T-helper 1 cell treated with Interleukin-12 subunit alpha and Interleukin-12 subunit beta and Interleukin-4 antibody, amounts not matched to agents 30 μg/mL and 1 μg/mL, for 36 hours (primary cell): ENCODE measurements around the gene SFXN4.
A peak's percentile ranks its signal among the peaks of the same experiment; 100 is the strongest.
"Not testable (repeated sequence)": the region's sequence is repeated elsewhere in the genome, so short reads cannot be mapped to it uniquely, and the experiment has no call there.

Experiments used
- H3K27ac Mint-ChIP-seq: one replicate; pipeline ENCODE4 v1.8.0; 2021; ENCODE audit warnings: mild to moderate bottlenecking, mixed read lengths
- H3K27me3 Mint-ChIP-seq: one replicate; pipeline ENCODE4 v1.8.0; 2021; ENCODE audit warnings: low read depth, mixed read lengths
- H3K36me3 Mint-ChIP-seq: one replicate; pipeline ENCODE4 v1.8.0; 2021; ENCODE audit warnings: low read depth, mixed read lengths
- H3K4me1 Mint-ChIP-seq: one replicate; pipeline ENCODE4 v1.8.0; 2021; ENCODE audit warnings: low read depth, mixed read lengths
- H3K4me3 Mint-ChIP-seq: one replicate; pipeline ENCODE4 v1.8.0; 2021; ENCODE audit warnings: mild to moderate bottlenecking, moderate library complexity, mixed read lengths
- H3K9me3 Mint-ChIP-seq: one replicate; pipeline ENCODE4 v1.8.0; 2021; ENCODE audit warnings: mixed read lengths

SFXN4 gene

DNA sequence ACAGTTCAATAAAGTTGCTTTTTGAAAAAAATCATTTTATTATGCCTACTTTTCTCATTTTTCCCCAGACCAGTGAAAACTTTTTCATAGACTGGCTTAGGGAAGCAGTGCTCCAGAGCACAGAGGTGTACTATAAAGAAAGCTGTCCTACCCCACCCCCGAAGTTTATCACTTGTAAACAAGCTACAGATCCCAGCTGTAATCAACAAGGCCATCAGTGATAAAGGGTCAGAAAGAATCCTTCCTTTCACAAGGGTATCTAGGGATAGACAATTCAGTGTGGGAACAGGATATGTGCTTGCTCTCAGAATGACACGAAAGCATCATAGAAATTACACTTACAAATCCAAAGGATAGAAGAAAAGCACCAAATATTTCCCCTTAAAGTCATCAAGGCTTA is 8.6 kb upstream of the SFXN4 start:
- Mint-ChIP-seq H3K4me1 (peaks cover 30% of the 10 kb centered on the region), H3K27ac (no peak overlapping the region), H3K36me3 (peaks cover 46% of the 10 kb centered on the region), H3K27me3 (no peaks in the 10 kb centered on the region), H3K9me3 (no peaks in the 10 kb centered on the region), H3K4me3 (no peak overlapping the region)

GRCh38 chr10:119167041-119167440 is 1.5 kb upstream of the SFXN4 start:
- H3K9me3 Mint-ChIP-seq, result no peaks in the 10 kb centered on the region
- peaks cover 28% of the 10 kb centered on the region for H3K4me1 Mint-ChIP-seq
- H3K4me3 Mint-ChIP-seq, result peak overlapping the region; percentile 86
- H3K36me3 Mint-ChIP-seq, result peaks cover 40% of the 10 kb centered on the region
- H3K27me3 Mint-ChIP-seq, result no peaks in the 10 kb centered on the region
- peak overlapping the region; percentile 95 for H3K27ac Mint-ChIP-seq

DNA sequence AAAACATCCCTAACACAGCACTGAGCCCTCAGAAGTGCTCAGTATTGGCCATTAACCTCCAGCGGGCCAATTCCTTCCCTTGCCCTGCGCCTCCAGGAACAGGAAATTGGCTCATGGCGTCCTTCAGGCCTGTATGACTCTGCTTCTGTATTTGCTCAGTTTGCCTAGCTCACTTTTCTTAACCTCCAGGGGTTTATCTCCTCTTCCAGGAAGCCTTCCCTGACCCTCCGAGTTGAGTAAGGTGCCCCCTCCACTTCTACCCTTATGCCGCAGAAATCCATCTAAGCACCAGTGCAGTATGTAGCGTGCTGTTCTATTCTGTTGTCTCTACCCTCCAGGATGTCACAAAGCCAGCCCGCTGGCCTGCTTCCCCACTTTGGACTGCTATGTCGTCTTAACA is 1.1 kb upstream of the SFXN4 start:
- no peaks in the 10 kb centered on the region for H3K27me3 Mint-ChIP-seq
- H3K4me3 Mint-ChIP-seq, result peak overlapping the region; percentile 86
- H3K9me3 Mint-ChIP-seq, result no peaks in the 10 kb centered on the region
- H3K36me3 Mint-ChIP-seq, result peaks cover 39% of the 10 kb centered on the region
- peak overlapping the region; percentile 95 for H3K27ac Mint-ChIP-seq
- peaks cover 32% of the 10 kb centered on the region for H3K4me1 Mint-ChIP-seq

GRCh38 chr10:119166118-119166500 is 595 bp upstream of the SFXN4 start:
- Mint-ChIP-seq H3K4me1 (peaks cover 32% of the 10 kb centered on the region), H3K27ac (peak overlapping the region; percentile 95)

GRCh38 chr10:119162452-119163092 is 2.9 kb downstream of the SFXN4 start:
- peaks cover 22% of the 10 kb centered on the region for H3K36me3 Mint-ChIP-seq
- H3K27ac Mint-ChIP-seq, result no peak overlapping the region
- no peak overlapping the region for H3K4me3 Mint-ChIP-seq
- H3K4me1 Mint-ChIP-seq, result peaks cover 28% of the 10 kb centered on the region
- H3K9me3 Mint-ChIP-seq, result no peaks in the 10 kb centered on the region
- H3K27me3 Mint-ChIP-seq, result no peaks in the 10 kb centered on the region

More at GRCh38 chr10:119166118-119166500, 595 bp upstream of the SFXN4 start:
- H3K9me3 Mint-ChIP-seq, result no peaks in the 10 kb centered on the region
- H3K27me3 Mint-ChIP-seq, result no peaks in the 10 kb centered on the region
- H3K4me3 Mint-ChIP-seq, result peak overlapping the region; percentile 86
- H3K36me3 Mint-ChIP-seq, result peaks cover 34% of the 10 kb centered on the region

DNA sequence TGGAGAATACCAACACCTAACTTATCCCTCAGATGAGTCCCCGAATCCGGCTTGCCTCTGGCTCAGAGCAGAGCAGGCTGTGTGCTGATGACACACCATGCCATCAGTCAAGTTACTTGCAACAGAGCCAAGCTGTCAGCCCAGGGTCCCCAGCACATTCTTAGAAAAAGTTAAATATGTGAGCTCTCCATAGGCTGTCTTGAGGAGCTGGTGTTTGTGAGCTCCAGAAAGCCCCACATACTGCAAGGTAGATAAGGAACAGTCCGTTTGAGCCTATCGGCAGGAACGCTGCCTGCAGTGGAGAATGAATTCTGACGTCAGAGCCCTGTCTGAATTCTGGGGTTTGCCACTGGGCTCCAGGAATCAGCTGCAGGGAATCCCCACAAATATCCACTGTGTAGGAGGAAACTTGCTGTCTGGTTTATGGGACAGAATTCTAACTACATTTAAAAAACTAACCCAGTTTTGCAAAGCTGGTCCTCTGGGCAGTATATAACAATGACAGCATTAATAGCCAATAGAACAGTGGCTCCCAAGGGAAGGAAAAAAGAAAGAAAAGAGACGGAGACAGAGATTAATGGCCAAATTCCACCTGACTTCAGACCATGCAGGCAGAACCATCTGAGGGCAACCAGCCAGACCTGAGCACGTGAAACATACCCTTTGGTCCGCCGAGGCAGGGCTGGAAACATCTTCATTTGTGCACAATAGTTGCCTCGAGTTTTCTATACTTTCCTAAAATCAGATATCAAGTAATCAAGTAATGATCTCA is 3.6 kb downstream of the SFXN4 start:
- H3K27me3 Mint-ChIP-seq, result no peaks in the 10 kb centered on the region
- H3K36me3 Mint-ChIP-seq, result peaks cover 18% of the 10 kb centered on the region
- H3K4me1 Mint-ChIP-seq, result peaks cover 22% of the 10 kb centered on the region
- H3K9me3 Mint-ChIP-seq, result no peaks in the 10 kb centered on the region
- H3K4me3 Mint-ChIP-seq, result no peak overlapping the region
- no peak overlapping the region for H3K27ac Mint-ChIP-seq

- peaks cover 27% of the 10 kb centered on the region for H3K36me3 Mint-ChIP-seq
- H3K4me3 Mint-ChIP-seq, result no peak overlapping the region
- no peaks in the 10 kb centered on the region for H3K9me3 Mint-ChIP-seq
- H3K27me3 Mint-ChIP-seq, result no peaks in the 10 kb centered on the region
- no peak overlapping the region for H3K27ac Mint-ChIP-seq
- peaks cover 15% of the 10 kb centered on the region for H3K4me1 Mint-ChIP-seq
Measured at GRCh38 chr10:119159332-119159731, 6.2 kb downstream of the SFXN4 start.

DNA sequence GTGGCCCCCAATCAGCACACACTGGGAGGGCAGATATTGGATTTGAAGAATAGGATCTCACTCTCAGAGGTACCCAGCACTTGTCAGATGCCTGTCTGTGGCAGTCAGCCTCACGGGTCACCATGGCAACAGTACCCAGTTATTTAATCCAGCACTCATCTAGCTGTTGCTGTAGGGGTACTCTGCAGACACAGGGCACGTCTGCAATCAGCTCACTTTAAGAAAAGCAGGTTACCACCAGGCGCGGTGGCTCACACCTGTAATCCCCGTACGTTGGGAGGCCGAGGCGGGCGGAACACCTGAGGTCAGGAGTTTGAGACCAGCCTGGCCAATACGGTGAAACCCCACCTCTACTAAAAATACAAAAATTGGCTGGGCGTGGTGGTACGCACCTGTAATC is 11.9 kb downstream of the SFXN4 start:
- no peaks in the 10 kb centered on the region for H3K27me3 Mint-ChIP-seq
- no peaks in the 10 kb centered on the region for H3K9me3 Mint-ChIP-seq
- H3K27ac Mint-ChIP-seq, result no peak overlapping the region
- H3K4me3 Mint-ChIP-seq, result no peak overlapping the region
- H3K4me1 Mint-ChIP-seq, result peaks cover 2% of the 10 kb centered on the region
- H3K36me3 Mint-ChIP-seq, result peaks cover 34% of the 10 kb centered on the region

GRCh38 chr10:119153041-119153440 is 12.5 kb downstream of the SFXN4 start:
- H3K4me1 Mint-ChIP-seq, result peaks cover 2% of the 10 kb centered on the region
- H3K27ac Mint-ChIP-seq, result no peak overlapping the region
- no peaks in the 10 kb centered on the region for H3K27me3 Mint-ChIP-seq
- H3K36me3 Mint-ChIP-seq, result peaks cover 33% of the 10 kb centered on the region
- no peak overlapping the region for H3K4me3 Mint-ChIP-seq
- H3K9me3 Mint-ChIP-seq, result no peaks in the 10 kb centered on the region

DNA sequence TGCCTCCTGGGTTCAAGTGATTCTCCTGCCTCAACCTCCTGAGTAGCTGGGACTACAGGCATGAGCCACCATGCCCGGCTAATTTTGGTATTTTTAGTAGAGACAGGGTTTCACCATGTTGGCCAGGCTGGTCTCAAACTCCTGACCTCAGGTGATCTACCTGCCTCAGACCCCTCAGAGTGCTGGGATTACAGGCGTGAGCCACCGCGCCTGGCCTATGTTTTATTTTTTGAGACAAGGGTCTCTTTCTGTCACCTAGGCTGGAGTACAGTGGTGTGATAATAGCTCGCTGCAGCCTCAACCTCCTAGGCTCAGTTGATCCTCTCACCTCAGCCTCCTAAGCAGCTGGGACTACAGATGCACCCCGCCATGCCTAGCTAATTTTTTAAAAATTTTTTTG is 13.9 kb downstream of the SFXN4 start:
- not testable (repeated sequence) for H3K4me1 Mint-ChIP-seq, H3K9me3 Mint-ChIP-seq, H3K27me3 Mint-ChIP-seq, H3K4me3 Mint-ChIP-seq, H3K27ac Mint-ChIP-seq
- peaks cover 27% of the 10 kb centered on the region for H3K36me3 Mint-ChIP-seq

DNA sequence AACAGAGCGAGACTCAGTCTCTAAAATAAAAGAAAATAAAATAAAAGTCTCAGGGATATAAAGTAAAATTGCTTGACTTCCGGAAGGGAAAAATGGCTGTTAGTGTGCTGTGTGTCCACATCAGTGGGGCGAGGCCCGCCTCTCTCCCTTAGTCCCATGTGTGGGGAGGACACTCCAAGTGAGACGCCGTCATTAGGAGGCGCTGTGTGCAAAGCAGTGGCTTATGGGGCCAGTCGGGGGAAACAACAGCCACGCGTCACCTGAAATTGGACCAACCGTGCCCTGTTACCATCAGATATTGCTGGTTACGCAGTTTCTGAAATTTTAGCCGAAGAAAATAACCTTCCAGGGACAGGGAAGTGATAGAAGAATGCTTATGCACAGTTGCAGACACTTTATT is 15.8 kb downstream of the SFXN4 start:
- H3K4me3 Mint-ChIP-seq, result no peak overlapping the region
- H3K27ac Mint-ChIP-seq, result no peak overlapping the region
- H3K27me3 Mint-ChIP-seq, result no peaks in the 10 kb centered on the region
- no peaks in the 10 kb centered on the region for H3K9me3 Mint-ChIP-seq
- no peaks in the 10 kb centered on the region for H3K4me1 Mint-ChIP-seq
- peaks cover 20% of the 10 kb centered on the region for H3K36me3 Mint-ChIP-seq

GRCh38 chr10:119149157-119149556 is 16.4 kb downstream of the SFXN4 start:
- H3K9me3 Mint-ChIP-seq, result no peaks in the 10 kb centered on the region
- H3K36me3 Mint-ChIP-seq, result peaks cover 18% of the 10 kb centered on the region
- H3K27ac Mint-ChIP-seq, result no peak overlapping the region
- H3K27me3 Mint-ChIP-seq, result no peaks in the 10 kb centered on the region
- no peak overlapping the region for H3K4me3 Mint-ChIP-seq
- H3K4me1 Mint-ChIP-seq, result no peaks in the 10 kb centered on the region

GRCh38 chr10:119143657-119144056 is 21.9 kb downstream of the SFXN4 start:
- H3K9me3 Mint-ChIP-seq, result no peaks in the 10 kb centered on the region
- H3K27ac Mint-ChIP-seq, result peak overlapping the region; percentile 55
- H3K36me3 Mint-ChIP-seq, result peaks cover 12% of the 10 kb centered on the region
- H3K27me3 Mint-ChIP-seq, result no peaks in the 10 kb centered on the region
- no peak overlapping the region for H3K4me3 Mint-ChIP-seq
- H3K4me1 Mint-ChIP-seq, result peaks cover 11% of the 10 kb centered on the region

- Mint-ChIP-seq H3K9me3 (no peaks in the 10 kb centered on the region), H3K27me3 (no peaks in the 10 kb centered on the region), H3K4me1 (peaks cover 17% of the 10 kb centered on the region), H3K4me3 (no peak overlapping the region), H3K36me3 (peaks cover 13% of the 10 kb centered on the region), H3K27ac (no peak overlapping the region)
Measured at GRCh38 chr10:119140603-119141245, 24.8 kb downstream of the SFXN4 start.
